ENCODE data around the gene PAF1.
"Not testable (repeated sequence)": the region's sequence is repeated elsewhere in the genome, so short reads cannot be mapped to it uniquely, and the experiment has no call there.

Gene PAF1

DNA sequence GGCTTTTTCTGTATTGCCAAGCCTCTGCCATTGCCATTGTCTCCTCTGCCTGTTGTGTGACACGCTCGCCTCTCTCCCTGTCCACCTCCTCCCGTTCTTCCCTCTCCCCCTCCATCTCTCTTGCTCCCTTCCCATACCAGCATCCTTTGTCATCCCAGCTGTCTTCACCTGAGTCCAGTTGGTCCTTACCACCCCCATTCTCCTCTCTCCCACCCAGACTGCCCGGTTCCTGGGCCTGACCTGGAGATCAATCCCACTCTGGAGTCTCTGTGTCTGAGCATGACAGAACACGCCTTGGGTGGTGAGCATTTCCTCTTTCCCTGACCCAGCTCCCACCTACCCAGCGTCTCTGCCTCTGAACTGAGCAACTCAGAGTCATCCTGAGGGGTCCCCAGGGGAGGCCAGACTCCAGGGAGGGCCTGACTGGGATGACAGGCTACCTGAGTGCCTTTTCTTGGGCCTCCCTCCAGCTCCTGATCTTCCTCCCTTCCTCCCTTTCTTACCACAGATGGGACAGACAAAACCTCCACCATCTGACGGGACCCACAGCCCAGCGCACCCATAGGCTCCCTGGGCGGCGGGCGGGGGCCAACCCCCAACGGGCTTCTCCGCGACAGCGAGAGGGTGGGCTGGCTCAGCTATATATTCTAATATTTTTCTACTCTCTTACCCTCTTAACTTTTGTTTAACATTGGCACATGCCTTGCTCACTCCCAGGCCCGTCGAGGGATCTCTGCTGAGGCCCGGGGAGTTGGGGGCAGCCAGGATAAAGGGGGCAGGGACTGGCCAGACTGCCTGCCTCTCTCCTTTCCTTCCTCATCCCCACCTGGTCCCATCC lies 7.7 kb downstream of the PAF1 start:
- TF ChIP-seq ZFX (IDR thresholded peaks at IDR 0.05), result no peak
- TF ChIP-seq, protein P1, sequence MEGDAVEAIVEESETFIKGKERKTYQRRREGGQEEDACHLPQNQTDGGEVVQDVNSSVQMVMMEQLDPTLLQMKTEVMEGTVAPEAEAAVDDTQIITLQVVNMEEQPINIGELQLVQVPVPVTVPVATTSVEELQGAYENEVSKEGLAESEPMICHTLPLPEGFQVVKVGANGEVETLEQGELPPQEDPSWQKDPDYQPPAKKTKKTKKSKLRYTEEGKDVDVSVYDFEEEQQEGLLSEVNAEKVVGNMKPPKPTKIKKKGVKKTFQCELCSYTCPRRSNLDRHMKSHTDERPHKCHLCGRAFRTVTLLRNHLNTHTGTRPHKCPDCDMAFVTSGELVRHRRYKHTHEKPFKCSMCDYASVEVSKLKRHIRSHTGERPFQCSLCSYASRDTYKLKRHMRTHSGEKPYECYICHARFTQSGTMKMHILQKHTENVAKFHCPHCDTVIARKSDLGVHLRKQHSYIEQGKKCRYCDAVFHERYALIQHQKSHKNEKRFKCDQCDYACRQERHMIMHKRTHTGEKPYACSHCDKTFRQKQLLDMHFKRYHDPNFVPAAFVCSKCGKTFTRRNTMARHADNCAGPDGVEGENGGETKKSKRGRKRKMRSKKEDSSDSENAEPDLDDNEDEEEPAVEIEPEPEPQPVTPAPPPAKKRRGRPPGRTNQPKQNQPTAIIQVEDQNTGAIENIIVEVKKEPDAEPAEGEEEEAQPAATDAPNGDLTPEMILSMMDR (conservative IDR thresholded peaks at IDR 0.05), result no peak

DNA sequence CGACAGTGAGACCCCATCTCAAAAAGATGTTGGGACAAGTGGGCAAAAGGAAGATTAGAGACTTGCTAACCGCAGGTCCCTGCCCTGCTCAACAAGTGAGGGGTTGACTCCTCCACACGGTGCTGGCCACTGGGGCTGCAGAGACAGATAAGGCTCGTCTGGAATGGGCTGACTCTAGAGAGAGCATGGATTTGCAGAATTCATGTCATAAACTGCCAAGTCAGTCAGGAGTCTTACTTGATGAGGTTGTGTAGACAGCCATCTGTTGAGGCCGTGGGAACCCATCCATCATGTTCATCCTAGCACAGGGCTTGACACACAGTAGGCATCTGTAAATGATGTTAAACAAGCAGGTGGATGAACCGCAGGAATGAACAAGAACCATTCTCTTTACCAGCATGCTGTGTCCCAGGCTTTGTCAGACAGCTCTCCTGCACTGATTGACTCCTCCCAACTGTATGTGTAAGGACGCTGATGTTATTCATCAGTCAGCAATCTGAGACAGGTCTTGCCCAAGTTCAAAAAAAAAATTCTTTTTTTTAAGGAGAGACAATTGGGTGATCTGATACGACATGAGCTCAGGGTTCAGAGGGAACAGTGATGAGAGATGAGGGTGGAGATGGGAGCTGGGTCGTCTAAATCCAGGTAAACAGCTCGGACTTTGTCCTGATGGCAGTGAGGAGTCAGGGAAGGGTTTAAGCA lies 8.8 kb downstream of the PAF1 start:
- TF ChIP-seq, protein P1 (conservative IDR thresholded peaks at IDR 0.05), result no peak
- TF ChIP-seq ZFX (IDR thresholded peaks at IDR 0.05), result no peak

More for the DNA sequence above, 7.7 kb downstream of the PAF1 start:
- no peak overlapping the region for H3K27ac ChIP-seq

DNA sequence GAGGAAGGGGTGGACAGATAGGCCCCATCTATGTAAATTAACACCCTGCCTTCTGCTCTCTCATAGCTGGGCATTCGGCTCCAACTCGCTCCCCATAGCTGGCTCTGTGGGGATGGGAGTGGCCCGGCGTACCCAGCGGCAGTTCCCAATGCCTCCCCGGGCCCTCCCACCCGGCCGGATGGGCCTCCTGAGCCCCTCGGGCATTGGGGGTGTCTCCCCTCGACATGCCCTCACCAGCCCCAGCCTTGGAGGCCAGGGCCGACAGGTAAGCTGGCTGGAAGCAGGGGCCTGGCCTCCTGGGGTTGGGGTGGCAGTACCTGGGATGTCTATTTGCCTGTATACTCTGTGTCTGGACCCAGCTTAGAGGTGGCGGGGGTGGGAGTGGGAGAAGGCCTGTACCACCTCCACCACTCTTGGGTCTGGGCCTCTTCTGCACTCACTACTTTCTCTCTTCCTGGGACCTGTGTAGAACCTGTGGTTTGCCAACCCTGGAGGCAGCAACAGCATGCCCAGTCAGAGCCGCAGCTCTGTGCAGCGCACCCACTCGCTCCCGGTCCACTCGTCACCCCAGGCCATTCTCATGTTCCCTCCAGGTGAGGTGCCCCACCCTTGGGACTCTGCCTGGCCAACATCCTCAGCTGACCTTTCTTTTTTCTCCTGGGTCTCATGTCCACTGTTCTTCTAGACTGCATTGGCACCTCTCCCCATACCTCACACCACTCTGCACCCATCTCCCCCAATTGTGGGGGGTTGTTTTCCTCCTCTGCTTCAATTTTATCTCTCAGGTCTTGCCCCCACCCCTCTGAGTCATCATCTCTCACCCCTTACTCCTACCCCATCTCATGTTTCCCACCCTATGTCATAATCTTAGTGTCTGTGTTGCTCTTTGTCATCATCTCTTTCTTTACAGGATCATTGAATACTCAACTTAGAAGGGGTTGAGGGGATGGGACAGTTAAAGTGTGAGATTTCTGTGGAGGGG lies 10.1 kb downstream of the PAF1 start:
- TF ChIP-seq, protein P1 (conservative IDR thresholded peaks at IDR 0.05), result no peak
- no peak for TF ChIP-seq ZFX (IDR thresholded peaks at IDR 0.05)
- H3K27ac ChIP-seq, result no peak overlapping the region

More for the DNA sequence above, 8.8 kb downstream of the PAF1 start:
- no peak overlapping the region for H3K27ac ChIP-seq

DNA sequence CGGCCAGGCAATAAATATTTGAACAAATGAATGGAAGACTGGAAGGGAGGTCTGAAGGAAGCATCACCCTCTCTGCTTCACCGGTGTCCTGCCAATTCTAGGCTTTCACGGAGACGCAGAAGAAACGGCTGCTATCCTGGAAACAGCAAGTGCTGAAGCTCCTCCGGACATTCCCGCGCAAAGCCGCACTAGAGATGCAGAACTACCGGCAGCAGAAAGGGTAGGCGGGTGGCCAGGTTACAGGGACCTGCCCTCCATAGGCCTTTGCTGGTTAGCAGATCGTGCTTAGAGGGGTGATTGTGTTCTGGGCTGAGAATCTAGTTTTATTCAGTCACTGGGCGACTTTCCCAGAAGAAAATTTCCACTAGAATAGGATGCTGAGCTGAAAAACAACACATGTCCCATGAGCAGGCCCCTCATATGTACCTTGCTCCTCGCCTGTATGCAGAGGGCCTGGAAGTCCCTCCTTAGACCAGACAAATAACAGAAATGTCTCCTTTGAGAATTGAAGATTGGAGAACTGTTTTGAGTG lies 11.0 kb downstream of the PAF1 start:
- TF ChIP-seq, protein P1 (conservative IDR thresholded peaks at IDR 0.05), result no peak
- no peak for TF ChIP-seq ZFX (IDR thresholded peaks at IDR 0.05)

DNA sequence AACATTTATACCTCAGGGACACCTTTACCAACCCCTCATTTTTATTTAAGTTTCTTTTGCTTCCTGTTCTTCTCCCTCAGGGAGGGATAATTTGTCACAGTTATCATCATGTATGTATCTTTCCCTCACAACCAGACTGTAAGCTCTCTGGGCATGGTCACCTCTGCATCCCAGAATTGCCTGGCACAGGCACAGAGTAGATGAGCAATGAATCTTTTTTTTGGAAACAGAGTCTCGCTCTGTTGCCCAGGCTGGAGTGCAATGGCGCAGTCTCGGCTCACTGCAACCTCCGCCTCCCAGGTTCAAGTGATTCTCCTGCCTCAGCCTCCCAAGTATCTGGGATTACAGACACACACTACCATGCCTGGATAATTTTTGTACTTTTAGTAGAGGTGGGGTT lies 11.5 kb downstream of the PAF1 start:
- not testable (repeated sequence) for H3K27ac ChIP-seq

More for the DNA sequence above, 11.0 kb downstream of the PAF1 start:
- no peak overlapping the region for H3K27ac ChIP-seq

DNA sequence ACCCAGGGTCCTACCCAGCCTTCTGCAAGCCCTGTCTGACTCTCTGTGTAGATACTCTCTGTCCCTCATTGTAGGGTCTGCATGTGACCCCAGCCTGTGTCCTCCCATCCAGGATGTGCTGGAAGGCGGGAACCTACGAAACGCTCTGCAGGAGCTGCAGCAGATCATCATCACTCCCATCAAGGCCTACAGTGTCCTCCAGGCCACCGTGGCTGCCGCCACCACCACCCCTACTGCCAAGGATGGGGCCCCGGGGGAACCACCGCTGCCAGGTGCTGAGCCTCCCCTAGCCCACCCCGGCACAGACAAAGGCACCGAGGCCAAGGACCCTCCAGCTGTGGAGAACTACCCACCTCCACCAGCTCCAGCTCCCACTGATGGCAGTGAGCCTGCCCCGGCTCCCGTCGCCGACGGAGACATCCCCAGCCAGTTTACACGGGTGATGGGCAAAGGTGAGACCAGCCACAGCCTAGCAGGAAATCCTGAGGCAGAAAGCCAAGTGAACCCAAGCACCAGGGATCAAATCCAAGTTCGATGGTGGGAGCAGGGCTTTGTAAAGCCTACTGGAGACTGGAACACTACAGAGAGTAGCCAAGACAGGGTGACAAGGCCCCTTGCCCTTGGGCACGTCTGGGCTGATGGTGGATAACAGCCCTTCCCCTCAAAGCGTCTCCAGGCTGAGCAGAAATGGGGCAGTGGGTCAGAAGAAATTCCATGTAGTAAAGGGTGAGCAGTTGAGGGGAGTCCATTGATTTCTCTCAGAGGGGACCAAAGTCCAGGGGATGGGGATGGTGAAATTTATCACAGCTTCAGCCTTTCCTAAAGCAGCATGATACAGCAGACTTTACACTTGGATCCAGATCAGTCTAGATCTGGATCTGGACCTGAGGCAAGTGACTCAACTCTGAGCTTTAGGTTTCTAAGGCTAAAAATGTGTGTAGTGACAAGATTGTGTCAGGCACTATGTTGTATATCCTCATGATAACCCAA lies 13.2 kb downstream of the PAF1 start:
- TF ChIP-seq ZFX (IDR thresholded peaks at IDR 0.05), result no peak
- TF ChIP-seq, protein P1 (conservative IDR thresholded peaks at IDR 0.05), result no peak
- no peak overlapping the region for H3K27ac ChIP-seq

Data from C4-2B (cell line).